Stimulated activated CD4-positive, alpha-beta T cell treated with anti-CD3 and anti-CD28 coated beads, Interleukin-15, amount 100 ng/mL, for 24 hours (primary cell): ENCODE measurements around the gene TGM2.

Source experiments
- DNase-seq: peaks from one replicate; pipeline ENCODE4 v3.0.0-alpha.2; 2020

TGM2 gene

GRCh38 chr20:38158701-38159351 lies 6.2 kb downstream of the TGM2 start:
- no peak for DNase-seq

DNA sequence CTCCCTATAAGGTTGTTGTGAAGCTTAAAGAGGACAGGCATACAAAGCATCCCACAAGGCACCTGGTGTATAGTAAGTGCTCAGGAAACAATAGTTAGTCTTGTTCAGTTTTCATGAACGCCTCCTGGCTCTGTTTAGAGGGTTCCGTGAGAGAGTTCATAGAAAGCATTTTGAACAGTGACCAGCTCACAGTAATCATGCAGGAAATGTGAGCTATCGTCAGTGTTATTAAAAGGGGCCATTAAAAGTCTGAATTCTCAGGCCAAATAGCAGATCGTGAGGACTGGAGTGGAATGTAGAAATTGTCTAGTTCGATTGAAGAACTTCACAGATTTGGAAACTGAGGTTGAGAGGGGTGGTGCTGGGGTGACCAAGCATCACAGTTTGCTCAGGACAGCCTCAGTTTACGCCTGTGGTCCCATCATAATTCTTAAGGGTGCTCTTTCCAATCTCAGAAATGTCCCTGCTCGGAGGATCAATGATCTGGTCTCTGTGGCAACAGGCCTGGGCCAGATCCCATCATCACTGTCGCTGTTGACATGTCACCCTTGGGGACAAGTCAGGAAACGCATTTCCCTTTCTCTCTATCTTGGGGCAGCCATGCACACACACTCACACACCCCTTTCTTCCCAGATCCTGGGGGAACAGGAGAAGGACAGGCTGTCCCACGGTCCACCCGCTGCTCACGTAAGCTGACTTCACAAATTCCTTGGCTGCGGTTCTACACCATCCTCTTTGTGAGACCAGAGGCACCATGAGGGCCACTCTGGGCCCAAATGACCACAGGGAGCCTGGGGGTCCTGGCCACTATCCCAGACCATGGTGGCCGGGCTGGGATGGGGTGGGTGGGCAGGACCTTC lies 7.2 kb downstream of the TGM2 start:
- DNase-seq, result no peak

DNA sequence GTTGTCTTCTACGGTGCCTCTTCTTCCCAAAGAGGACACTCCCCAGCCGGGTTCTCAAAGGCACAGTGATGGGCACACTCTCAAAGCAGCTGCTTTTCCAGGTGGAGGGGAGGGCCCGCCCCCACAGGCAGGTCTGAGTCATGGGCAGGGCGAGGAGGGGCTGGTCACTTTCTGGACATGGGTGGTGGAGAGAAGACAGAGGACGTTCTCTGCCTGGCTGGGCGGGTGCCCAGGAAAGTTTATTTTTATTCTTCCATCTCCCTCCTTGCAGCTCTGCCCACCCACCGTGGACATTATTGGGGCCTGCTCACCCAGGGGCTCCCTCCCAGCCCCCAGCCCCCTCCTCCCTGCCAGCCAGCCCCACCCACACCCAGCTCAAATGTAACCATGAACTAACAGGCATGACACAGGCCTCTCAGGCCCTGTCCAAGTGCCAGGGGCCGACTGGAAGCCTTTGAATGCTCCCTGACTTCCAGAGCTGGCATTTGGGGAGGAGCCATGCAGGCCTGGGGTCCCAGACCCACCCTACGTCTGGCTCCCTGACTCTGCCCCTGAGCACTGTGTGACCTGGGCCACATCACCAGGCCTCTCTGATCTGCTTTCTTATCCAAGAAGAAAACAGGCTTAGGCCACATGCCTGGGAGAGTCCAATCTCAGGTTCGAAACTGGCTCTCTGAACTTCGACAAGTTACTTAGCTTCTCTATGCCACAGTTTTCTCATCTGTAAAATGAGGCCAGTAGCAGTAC lies 8.0 kb downstream of the TGM2 start:
- DNase-seq, result no peak

GRCh38 chr20:38156280-38156679 lies 8.8 kb downstream of the TGM2 start:
- no peak for DNase-seq

DNA sequence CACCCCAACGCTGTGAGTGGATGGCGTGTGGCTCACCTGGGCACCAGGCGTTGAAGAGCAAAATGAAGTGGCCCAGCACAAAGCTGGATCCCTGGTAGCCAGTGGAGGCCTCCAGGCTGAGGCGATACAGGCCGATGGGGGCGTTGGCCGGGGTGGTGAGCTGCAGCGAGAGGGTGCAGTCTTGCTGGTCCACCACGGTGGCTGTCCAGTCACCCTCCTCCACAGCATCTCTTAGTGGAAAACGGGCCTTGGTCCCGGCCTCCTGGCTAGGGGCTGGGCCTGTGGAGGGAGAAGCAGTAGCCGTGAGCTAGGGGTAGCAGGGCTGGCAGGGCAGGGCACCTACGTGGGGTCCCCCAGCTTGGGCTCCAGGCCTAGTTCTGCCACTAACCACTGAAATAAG lies 9.3 kb downstream of the TGM2 start:
- DNase-seq, result no peak

GRCh38 chr20:38153401-38153800 lies 11.7 kb downstream of the TGM2 start:
- DNase-seq, result no peak

DNA sequence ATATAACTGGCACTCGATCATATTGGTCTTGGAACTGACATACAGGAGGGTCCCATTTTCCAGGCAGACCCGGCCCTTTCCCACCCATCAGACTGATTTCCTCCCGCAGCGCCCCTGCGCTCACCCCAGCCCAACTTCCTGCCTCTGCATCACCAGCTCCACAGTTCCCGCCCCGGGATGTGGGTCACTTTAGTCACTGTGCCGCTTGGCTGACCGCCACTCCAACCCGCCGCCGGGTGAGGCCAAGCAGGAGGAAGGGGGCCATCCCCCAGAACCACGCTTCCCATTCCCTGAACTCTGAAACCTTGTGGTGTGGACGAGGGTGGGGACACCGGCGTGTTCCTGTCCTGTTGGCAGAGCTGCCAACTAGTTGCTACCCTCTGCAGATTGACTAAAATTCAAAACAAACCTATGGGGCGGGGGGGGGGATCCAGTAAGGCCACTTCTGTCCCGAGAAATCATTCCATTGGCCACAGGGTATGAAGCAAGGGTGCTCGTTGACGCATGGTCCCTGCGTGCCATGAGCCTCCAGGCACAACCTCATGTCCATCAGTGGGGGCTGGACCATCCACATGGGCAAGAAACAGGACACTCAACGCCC lies 12.3 kb downstream of the TGM2 start:
- DNase-seq, result peak; percentile 49

DNA sequence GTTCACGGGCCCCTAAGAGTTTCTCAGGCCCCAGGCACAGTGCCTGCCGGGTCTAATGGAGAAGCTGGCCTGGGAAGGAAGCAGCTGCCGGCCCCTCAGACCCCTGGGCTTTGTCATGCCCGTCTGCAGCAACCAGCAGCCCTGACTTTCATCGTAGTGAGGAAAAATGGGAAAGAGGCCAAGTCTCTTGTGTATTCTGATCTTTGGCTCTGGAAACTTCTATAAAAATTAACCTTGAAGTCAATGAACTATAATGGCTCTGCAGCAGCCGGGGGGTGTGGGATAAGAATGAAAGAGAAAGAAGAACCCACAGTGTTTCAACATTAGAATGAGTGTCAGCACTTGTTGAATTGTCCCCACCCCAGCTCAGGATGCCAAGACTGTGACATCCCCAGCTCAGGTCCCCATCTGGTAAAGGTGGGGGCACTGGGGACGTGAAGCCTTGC lies 12.9 kb downstream of the TGM2 start:
- no peak for DNase-seq

- no peak for DNase-seq
These were observed 13.6 kb downstream of the TGM2 start for GRCh38 chr20:38151455-38151854.

- no peak for DNase-seq
These were observed 14.5 kb downstream of the TGM2 start for GRCh38 chr20:38150335-38151170.

DNA sequence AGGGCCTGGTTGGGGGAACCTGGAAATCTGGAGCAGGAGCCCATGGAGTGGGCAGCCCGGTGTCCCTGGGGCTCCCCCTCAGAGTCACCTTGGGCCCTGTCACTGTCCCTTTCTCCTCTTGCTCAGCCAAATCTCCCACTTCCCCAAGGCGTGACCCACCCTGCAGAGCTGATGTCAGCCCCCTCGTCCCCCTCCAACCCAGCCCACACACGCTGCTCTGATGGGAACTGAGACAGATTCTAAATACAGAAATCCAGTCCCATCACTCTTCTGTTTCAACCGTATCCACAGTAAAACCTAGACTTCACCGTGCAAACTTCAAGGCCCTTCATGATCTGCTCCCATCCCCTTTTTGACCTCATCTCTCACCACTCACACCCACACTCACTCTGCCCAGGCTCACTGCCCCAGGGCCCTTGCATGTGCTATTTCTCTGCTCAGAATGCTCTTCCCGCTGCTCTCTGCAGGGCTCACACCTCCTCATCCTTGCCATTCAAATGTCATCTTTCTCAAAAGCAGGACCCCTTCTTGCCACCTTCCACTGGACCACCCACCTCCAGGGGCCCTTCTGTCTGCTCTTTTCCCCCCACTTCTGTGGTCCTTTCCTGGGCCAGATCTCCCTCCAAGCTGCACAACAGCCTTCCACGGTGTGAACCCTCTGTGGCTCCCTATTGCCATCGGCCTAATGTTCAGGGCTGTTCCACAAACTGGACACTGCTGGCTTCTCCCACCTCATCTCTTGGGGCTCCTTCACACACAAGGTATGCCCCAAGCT lies 16.6 kb downstream of the TGM2 start:
- no peak for DNase-seq

GRCh38 chr20:38147751-38148150 lies 17.3 kb downstream of the TGM2 start:
- DNase-seq, result no peak

DNA sequence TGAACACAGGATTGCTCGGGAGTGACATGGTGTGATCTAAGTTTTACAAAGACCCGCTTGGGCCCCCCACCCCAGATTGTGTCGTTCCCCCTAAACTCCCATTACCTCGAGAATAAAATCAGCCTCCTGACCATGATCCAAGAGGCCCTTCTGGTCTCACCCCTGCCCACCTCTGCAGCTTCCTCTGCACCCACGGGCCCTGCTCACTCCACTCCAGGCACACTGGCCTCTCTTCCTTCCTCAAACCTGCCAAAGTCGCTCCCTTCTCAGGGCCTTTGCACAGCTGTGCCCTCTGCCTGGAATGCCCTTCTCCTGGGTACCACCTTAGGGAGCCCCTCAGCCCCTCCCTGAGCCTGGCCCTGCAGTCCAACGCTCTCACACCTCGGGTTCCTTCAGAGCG lies 17.9 kb downstream of the TGM2 start:
- DNase-seq, result no peak

DNA sequence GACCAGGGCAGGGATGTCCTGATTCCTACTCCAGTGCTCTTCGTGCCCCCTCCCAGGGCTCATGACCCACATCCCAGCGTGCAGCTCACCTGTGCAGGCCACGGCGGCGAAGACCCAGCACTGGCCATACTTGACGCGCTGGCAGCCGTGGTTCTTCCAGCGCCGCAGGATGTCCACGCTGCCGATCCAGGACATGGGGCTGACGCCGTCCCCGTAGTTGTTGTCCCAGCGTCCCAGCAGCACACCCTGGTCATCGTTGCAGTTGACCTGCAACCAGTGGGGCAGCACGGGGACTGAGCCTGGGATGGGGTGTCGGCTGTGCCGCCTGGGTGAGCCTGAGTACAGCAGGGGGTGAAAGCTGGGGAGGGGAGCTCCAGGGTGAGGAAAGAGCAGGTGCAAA lies 18.4 kb downstream of the TGM2 start:
- DNase-seq, result no peak

- DNase-seq, result no peak
These were observed 18.9 kb downstream of the TGM2 start for GRCh38 chr20:38146156-38146555.

- DNase-seq, result no peak
These were observed 19.4 kb downstream of the TGM2 start for GRCh38 chr20:38145729-38146075.

DNA sequence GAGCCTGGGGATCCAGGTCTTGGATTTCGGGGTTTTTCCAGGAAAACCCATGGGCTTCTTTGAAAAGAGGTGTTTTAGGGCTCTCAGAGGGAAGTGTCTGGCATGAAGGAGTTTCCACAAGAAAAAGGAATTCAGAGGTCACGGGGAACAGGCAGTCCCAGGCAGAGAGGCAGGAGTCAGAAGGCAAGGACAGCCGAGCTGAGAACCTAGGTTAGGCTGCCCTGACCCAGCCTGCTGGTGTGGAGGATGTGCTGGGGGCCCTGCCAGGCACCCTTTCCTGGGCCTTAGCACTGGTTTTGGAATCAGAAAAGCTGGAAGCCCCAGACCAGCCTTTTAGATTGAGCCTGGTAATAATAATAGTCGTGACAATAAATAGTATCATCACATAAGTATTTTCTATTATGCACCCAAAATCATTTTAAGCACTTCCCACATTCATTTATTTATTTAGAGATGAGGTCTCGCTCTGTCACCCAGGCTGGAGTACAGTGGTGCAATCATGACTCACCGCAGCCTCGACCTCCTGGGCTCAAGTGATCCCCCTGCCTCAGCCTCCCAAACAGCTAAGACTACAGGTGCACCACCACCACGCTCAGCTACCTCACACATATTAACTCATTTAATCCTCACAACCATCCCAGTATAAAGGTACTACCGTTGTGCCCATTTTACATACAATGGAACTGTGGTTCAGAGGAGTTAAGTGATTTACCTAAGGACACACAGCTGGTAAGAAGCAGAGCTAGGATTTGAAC lies 19.9 kb downstream of the TGM2 start:
- DNase-seq, result no peak

GRCh38 chr20:38144598-38144973 lies 20.5 kb downstream of the TGM2 start:
- no peak for DNase-seq

- no peak for DNase-seq
These were observed 21.2 kb downstream of the TGM2 start for GRCh38 chr20:38143646-38144554.

DNA sequence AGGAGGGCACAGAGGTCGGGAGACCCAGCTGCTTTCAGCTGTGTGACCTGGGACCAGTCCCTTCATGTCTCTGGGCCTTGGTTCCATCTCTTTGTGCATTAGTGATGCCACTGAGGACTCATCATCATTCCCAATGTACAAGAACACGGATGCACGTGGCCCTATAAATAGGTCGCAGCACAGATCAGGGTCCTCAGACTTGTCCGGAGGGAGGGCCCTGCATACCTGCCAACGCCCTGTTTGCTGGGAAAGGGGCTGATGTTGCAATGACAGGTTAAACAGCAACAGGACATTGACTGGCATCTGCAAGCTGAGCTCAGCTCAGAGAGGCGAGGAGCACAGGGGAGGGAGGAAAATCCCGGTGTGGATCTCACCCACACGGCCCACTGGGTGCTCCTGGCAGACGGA lies 21.8 kb downstream of the TGM2 start:
- no peak for DNase-seq
